ENCODE results near the gene RER1.

Gene RER1

GRCh38 chr1:2446861-2447260 lies 55.2 kb downstream of the RER1 start:
- peaks cover 60% of the 10 kb centered on the region for H3K27me3 Mint-ChIP-seq
- H3K27ac Mint-ChIP-seq: no peak overlapping the region
- no peaks in the 10 kb centered on the region for H3K4me1 Mint-ChIP-seq
- CTCF ChIA-PET: interaction anchor here (0.8 kb wide), 1 partner anchor 102 kb away, joined by 3 read pairs; no protein-coding TSS in a partner anchor
- no peak overlapping the region for H3K4me3 Mint-ChIP-seq
- no peaks in the 10 kb centered on the region for H3K36me3 Mint-ChIP-seq
- H3K9me3 Mint-ChIP-seq: no peaks in the 10 kb centered on the region
- no peak for DNase-seq

- Mint-ChIP-seq H3K4me1 (no peaks in the 10 kb centered on the region), H3K4me3 (no peak overlapping the region), H3K9me3 (no peaks in the 10 kb centered on the region), H3K36me3 (no peaks in the 10 kb centered on the region), H3K27me3 (peaks cover 53% of the 10 kb centered on the region), H3K27ac (no peak overlapping the region)
- no peak for DNase-seq
- CTCF ChIA-PET: interaction anchor here (0.8 kb wide), 1 partner anchor 101 kb away, joined by 3 read pairs; no protein-coding TSS in a partner anchor
Observed at GRCh38 chr1:2447276-2448097, 55.8 kb downstream of the RER1 start.

- peaks cover 48% of the 10 kb centered on the region for H3K27me3 Mint-ChIP-seq
- no peak overlapping the region for H3K27ac Mint-ChIP-seq
- H3K9me3 Mint-ChIP-seq: no peaks in the 10 kb centered on the region
- CTCF ChIA-PET: no interaction called here
- no peaks in the 10 kb centered on the region for H3K4me1 Mint-ChIP-seq
- no peak overlapping the region for H3K4me3 Mint-ChIP-seq
- DNase-seq: no peak
- no peaks in the 10 kb centered on the region for H3K36me3 Mint-ChIP-seq
Observed at GRCh38 chr1:2448098-2448445, 56.4 kb downstream of the RER1 start.

GRCh38 chr1:2449636-2450454 lies 58.2 kb downstream of the RER1 start:
- Mint-ChIP-seq H3K27me3 (peaks cover 33% of the 10 kb centered on the region), H3K4me3 (no peak overlapping the region), H3K4me1 (no peaks in the 10 kb centered on the region), H3K9me3 (no peaks in the 10 kb centered on the region), H3K27ac (no peak overlapping the region), H3K36me3 (no peaks in the 10 kb centered on the region)
- no peak for DNase-seq
- CTCF ChIA-PET: no interaction called here

GRCh38 chr1:2451741-2452140 lies 60.1 kb downstream of the RER1 start:
- H3K27me3 Mint-ChIP-seq: peaks cover 17% of the 10 kb centered on the region
- no peak for DNase-seq
- H3K4me3 Mint-ChIP-seq: no peak overlapping the region
- no peaks in the 10 kb centered on the region for H3K4me1 Mint-ChIP-seq
- CTCF ChIA-PET: no interaction called here
- H3K36me3 Mint-ChIP-seq: no peaks in the 10 kb centered on the region
- H3K27ac Mint-ChIP-seq: no peak overlapping the region
- H3K9me3 Mint-ChIP-seq: no peaks in the 10 kb centered on the region

- Mint-ChIP-seq H3K27ac (no peak overlapping the region), H3K4me3 (no peak overlapping the region), H3K9me3 (no peaks in the 10 kb centered on the region), H3K27me3 (peaks cover 11% of the 10 kb centered on the region), H3K4me1 (no peaks in the 10 kb centered on the region), H3K36me3 (no peaks in the 10 kb centered on the region)
- CTCF ChIA-PET: no interaction called here
- DNase-seq: no peak
Observed at GRCh38 chr1:2452201-2452931, 60.7 kb downstream of the RER1 start.

- Mint-ChIP-seq H3K9me3 (no peaks in the 10 kb centered on the region), H3K27ac (no peak overlapping the region)
Observed at GRCh38 chr1:2452932-2453315, 61.3 kb downstream of the RER1 start.

GRCh38 chr1:2454227-2454626 lies 62.6 kb downstream of the RER1 start:
- no peak for DNase-seq
- no peaks in the 10 kb centered on the region for H3K27me3 Mint-ChIP-seq
- H3K27ac Mint-ChIP-seq: no peak overlapping the region
- H3K36me3 Mint-ChIP-seq: no peaks in the 10 kb centered on the region
- H3K4me1 Mint-ChIP-seq: no peaks in the 10 kb centered on the region
- no peak overlapping the region for H3K4me3 Mint-ChIP-seq
- CTCF ChIA-PET: no interaction called here
- H3K9me3 Mint-ChIP-seq: no peaks in the 10 kb centered on the region

More at GRCh38 chr1:2452932-2453315, 61.3 kb downstream of the RER1 start:
- Mint-ChIP-seq H3K36me3 (no peaks in the 10 kb centered on the region), H3K27me3 (peaks cover 5% of the 10 kb centered on the region), H3K4me1 (no peaks in the 10 kb centered on the region), H3K4me3 (no peak overlapping the region)
- CTCF ChIA-PET: no interaction called here
- DNase-seq: no peak

All from activated naive CD4-positive, alpha-beta T cell treated with anti-CD3 and anti-CD28 coated beads, Interleukin-2, amount 10 ng/mL, durations not matched to agents 7 days and 5 days (primary cell).